K562 (cell line): ENCODE measurements around the gene RSU1.

Experiments used
- BHLHE40 ChIP-seq: IDR thresholded peaks from 2 replicates; pipeline ENCODE4 v1.6.1; 2011; ENCODE audit warnings: low read length, improper control_type of control experiment
- CTCF ChIP-seq, 3 experiments: IDR thresholded peaks in 2 of 3; conservative IDR thresholded peaks in 1 of 3; 2 replicates each; pipeline ENCODE4 v1.5.1; 2011 to 2012; ENCODE audit warnings: low read length in 3 of 3, mild to moderate bottlenecking in 3 of 3, control low read depth in 2 of 3, improper control_type of control experiment in 1 of 3, inconsistent platforms in 1 of 3, low read depth in 1 of 3, mixed read lengths in 1 of 3, moderate library complexity in 1 of 3; ENCODE audit not compliant: insufficient read depth in 2 of 3
- FOS ChIP-seq: IDR thresholded peaks from 3 replicates; pipeline ENCODE4 v1.6.1; 2011; ENCODE audit not compliant: insufficient read length; ENCODE audit errors: extremely low read depth
- MAX ChIP-seq: sonication (generic); formaldehyde crosslinking; IDR thresholded peaks from 2 replicates; pipeline ENCODE4 v1.9.0; 2022; ENCODE audit warnings: mild to moderate bottlenecking, missing genetic modification reagents
- TCF7L2 ChIP-seq: fragments of 150-350 bp; IDR thresholded peaks from 2 replicates; pipeline ENCODE4 v1.6.1; 2016; ENCODE audit warnings: low read depth, mild to moderate bottlenecking, low read length, moderate library complexity

- no peak for TF ChIP-seq MAX (CRISPR knock-in tag)
- no peak for TF ChIP-seq TCF7L2
- no peak for TF ChIP-seq CTCF (IDR thresholded peaks at IDR 0.05 in 2 of 3, conservative IDR thresholded peaks at IDR 0.05 in 1 of 3; ENCODE audit: insufficient read depth in 2 of 3, low read depth in 1 of 3, low read length in 3 of 3)
- TF ChIP-seq BHLHE40: no peak
- no peak for TF ChIP-seq FOS
These were observed 74.9 kb downstream of the RSU1 start for GRCh38 chr10:16742165-16742960.
